Measurements from ENCODE around the gene ZNF350. TPM values are rescaled to one million over a fixed set of nuclear protein-coding genes. Genes with fewer than 3 reads are reported as not detected.

ZNF350 gene
- total RNA-seq, 1 donor from 2014 or later, result 9.2 TPM

DNA sequence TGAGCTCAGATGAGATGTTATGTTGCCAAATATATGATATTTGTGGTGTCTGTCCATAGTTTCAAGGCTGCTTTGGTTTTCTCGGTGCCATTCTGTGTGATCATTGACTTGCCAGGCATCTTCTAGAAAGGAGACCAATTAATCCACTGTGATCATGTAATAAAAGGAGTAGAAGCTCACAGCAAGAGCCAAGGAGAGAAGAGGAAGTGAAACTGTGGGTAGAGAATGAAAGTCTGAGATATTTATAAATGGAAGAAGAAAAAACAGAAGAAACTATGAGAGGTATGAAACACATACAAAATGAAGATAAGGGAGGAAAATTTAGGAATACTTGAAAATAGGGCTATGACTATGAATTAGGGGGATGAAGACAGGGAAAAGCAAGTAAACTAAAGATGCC lies 70.5 kb downstream of the ZNF350 start:
- Mint-ChIP-seq H3K4me1 (ENCODE audit: low read depth) (no peaks in the 10 kb centered on the region), H3K9me3 (peaks cover 71% of the 10 kb centered on the region), H3K4me3 (ENCODE audit: low read depth) (no peak overlapping the region), H3K27ac (no peak overlapping the region), H3K27me3 (ENCODE audit: low read depth) (no peaks in the 10 kb centered on the region), H3K36me3 (ENCODE audit: low read depth) (peaks cover 10% of the 10 kb centered on the region)
- no peak for DNase-seq (ENCODE audit: low spot score)
- intact Hi-C loops (cut with micrococcal nuclease), result no loop called here

DNA sequence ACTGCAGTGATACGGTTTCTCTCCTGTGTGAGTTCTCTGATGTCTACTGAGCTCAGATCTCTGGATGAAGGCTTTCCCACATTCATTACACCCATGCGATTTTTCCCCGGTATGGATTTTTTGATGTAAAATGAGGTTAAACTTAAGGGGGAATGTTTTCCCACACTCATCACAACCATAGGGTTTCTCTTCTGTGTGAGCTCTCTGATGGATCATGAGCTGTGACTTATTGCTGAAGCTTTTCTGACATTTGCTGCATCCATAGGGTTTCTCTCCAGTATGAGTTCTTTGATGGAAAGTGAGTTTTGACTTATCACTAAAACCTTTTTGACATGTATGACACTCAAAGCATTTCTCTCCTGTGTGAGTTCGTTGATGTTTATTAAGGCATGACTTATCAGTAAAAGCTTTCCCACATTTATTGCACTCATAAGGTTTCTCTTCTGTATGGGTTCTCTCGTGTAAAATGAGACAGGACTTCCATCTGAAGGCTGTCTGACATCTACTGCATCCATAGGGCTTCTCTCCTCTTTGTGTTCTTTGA lies 71.2 kb downstream of the ZNF350 start:
- no peaks in the 10 kb centered on the region for H3K4me1 Mint-ChIP-seq (ENCODE audit: low read depth)
- no peaks in the 10 kb centered on the region for H3K27me3 Mint-ChIP-seq (ENCODE audit: low read depth)
- peaks cover 66% of the 10 kb centered on the region for H3K9me3 Mint-ChIP-seq
- H3K27ac Mint-ChIP-seq, result no peak overlapping the region
- no peak for DNase-seq (ENCODE audit: low spot score)
- H3K36me3 Mint-ChIP-seq (ENCODE audit: low read depth), result peaks cover 10% of the 10 kb centered on the region
- H3K4me3 Mint-ChIP-seq (ENCODE audit: low read depth), result no peak overlapping the region
- intact Hi-C loops (cut with micrococcal nuclease), result no loop called here

Other genes starting within 250 kb of the ZNF350 start
- not detected in 2 replicates for gene FPR1, start 235.0 kb downstream of the ZNF350 start, total RNA-seq
- gene FPR2, start 225.7 kb downstream of the ZNF350 start, total RNA-seq, result not detected in 2 replicates
- not detected in 2 replicates for gene FPR3, start 191.7 kb downstream of the ZNF350 start, total RNA-seq
- 5.8 and 6.0 TPM in 2 replicates for gene ZNF577, start 98.9 kb downstream of the ZNF350 start, total RNA-seq
- gene ZNF649, start 81.8 kb downstream of the ZNF350 start, total RNA-seq, result 11.8 and 12.1 TPM in 2 replicates
- 3.6 and 3.8 TPM in 2 replicates for gene ZNF613, start 59.4 kb downstream of the ZNF350 start, total RNA-seq
- gene ZNF615, start 21.4 kb upstream of the ZNF350 start, total RNA-seq, result 6.3 and 6.7 TPM in 2 replicates
- 9.2 and 9.6 TPM in 2 replicates for gene ZNF614, start 41.5 kb upstream of the ZNF350 start, total RNA-seq
- 13.3 and 15.5 TPM in 2 replicates for gene ZNF432, start 62.0 kb upstream of the ZNF350 start, total RNA-seq
- 13.2 and 15.0 TPM in 2 replicates for gene ZNF841, start 108.9 kb upstream of the ZNF350 start, total RNA-seq
- gene ZNF616, start 153.1 kb upstream of the ZNF350 start, total RNA-seq, result 6.6 and 8.5 TPM in 2 replicates
- 7.2 and 8.8 TPM in 2 replicates for gene ZNF836, start 184.8 kb upstream of the ZNF350 start, total RNA-seq
- gene PPP2R1A, start 203.2 kb upstream of the ZNF350 start, total RNA-seq, result 218 and 225 TPM in 2 replicates